Activated naive CD4-positive, alpha-beta T cell treated with anti-CD3 and anti-CD28 coated beads for 36 hours (primary cell): ENCODE results near the gene MAPKBP1. TPM values are rescaled to one million over a fixed set of nuclear protein-coding genes. Genes with fewer than 3 reads are reported as not detected.

Source experiments
- CTCF ChIA-PET: fragments of 350-600 bp; sonication (Branson Sonifier 250); formaldehyde crosslinking; loops from one replicate; lab custom pipeline; 2021; ENCODE audit warnings: antibody characterized with exemption; lab: Charles Lee
- DNase-seq: peaks from one replicate; pipeline ENCODE4 v3.0.0-alpha.2; 2020
- H3K27ac Mint-ChIP-seq: one replicate; pipeline ENCODE4 v1.8.0; 2021; ENCODE audit warnings: mild to moderate bottlenecking, mixed read lengths
- H3K27me3 Mint-ChIP-seq: one replicate; pipeline ENCODE4 v1.8.0; 2021; ENCODE audit warnings: low read depth, mixed read lengths
- H3K36me3 Mint-ChIP-seq: one replicate; pipeline ENCODE4 v1.8.0; 2021; ENCODE audit warnings: low read depth, mixed read lengths
- H3K4me1 Mint-ChIP-seq: one replicate; pipeline ENCODE4 v1.8.0; 2021; ENCODE audit warnings: low read depth, mixed read lengths
- H3K4me3 Mint-ChIP-seq: one replicate; pipeline ENCODE4 v1.8.0; 2021; ENCODE audit warnings: mild to moderate bottlenecking, moderate library complexity, mixed read lengths
- H3K9me3 Mint-ChIP-seq: one replicate; pipeline ENCODE4 v1.8.0; 2021; ENCODE audit warnings: mixed read lengths
- intact Hi-C: fragments of 100-400 bp; cut with micrococcal nuclease; formaldehyde crosslinking; loops from one replicate; pipeline ENCODE4 v1.15.1; 2023
- total RNA-seq, 2 experiments: library from RNA; stranded (reverse); gene quantifications; one replicate each; pipeline ENCODE4 v1.2.3, GENCODE V29; 2021

The MAPKBP1 gene
- total RNA-seq, 2 experiments from 2014 or later = 13.8 to 13.9 TPM

GRCh38 chr15:41773729-41774061 lies 589 bp upstream of the MAPKBP1 start:
- no peaks in the 10 kb centered on the region for H3K9me3 Mint-ChIP-seq
- intact Hi-C loops = loop anchor here (1.0 kb wide), 11 partner anchors 38 to 500 kb away; partner anchors contain the start of genes GANC, JMJD7, MGA and NUSAP1
- H3K36me3 Mint-ChIP-seq = no peaks in the 10 kb centered on the region
- peak overlapping the region; percentile 85 for H3K4me3 Mint-ChIP-seq
- peaks cover 52% of the 10 kb centered on the region for H3K4me1 Mint-ChIP-seq
- peak overlapping the region; percentile 91 for H3K27ac Mint-ChIP-seq
- DNase-seq = no peak
- H3K27me3 Mint-ChIP-seq = no peaks in the 10 kb centered on the region
- CTCF ChIA-PET = interaction anchor here (0.6 to 7.0 kb wide), 38 partner anchors 10 to 289 kb away, joined by 3 to 177 read pairs (median 4); partner anchors contain the start of genes EHD4 and MGA

GRCh38 chr15:41774882-41775417 lies 666 bp downstream of the MAPKBP1 start:
- H3K27ac Mint-ChIP-seq = peak overlapping the region; percentile 22
- no peaks in the 10 kb centered on the region for H3K36me3 Mint-ChIP-seq
- intact Hi-C loops = loop anchor here (1.0 kb wide), 11 partner anchors 36 to 498 kb away; partner anchors contain the start of genes GANC, JMJD7, MGA and NUSAP1
- no peaks in the 10 kb centered on the region for H3K9me3 Mint-ChIP-seq
- DNase-seq = peak; percentile 15
- H3K27me3 Mint-ChIP-seq = no peaks in the 10 kb centered on the region
- peak overlapping the region; percentile 85 for H3K4me3 Mint-ChIP-seq
- H3K4me1 Mint-ChIP-seq = peaks cover 63% of the 10 kb centered on the region
- CTCF ChIA-PET = interaction anchor here (1.0 to 7.0 kb wide), 12 partner anchors 9 to 198 kb away, joined by 4 to 177 read pairs (median 15); partner anchors contain the start of gene EHD4

- Mint-ChIP-seq H3K4me1 (peaks cover 70% of the 10 kb centered on the region), H3K27ac (no peak overlapping the region), H3K9me3 (no peaks in the 10 kb centered on the region), H3K4me3 (peak overlapping the region; percentile 85), H3K27me3 (no peaks in the 10 kb centered on the region), H3K36me3 (no peaks in the 10 kb centered on the region)
- CTCF ChIA-PET = interaction anchor here (0.9 to 7.0 kb wide), 5 partner anchors 8 to 56 kb away, joined by 3 to 177 read pairs (median 24); no protein-coding TSS in a partner anchor
- DNase-seq = no peak
- intact Hi-C loops = no loop called here
These were observed 1.4 kb downstream of the MAPKBP1 start for GRCh38 chr15:41775651-41776050.

GRCh38 chr15:41777421-41777973 lies 3.2 kb downstream of the MAPKBP1 start:
- Mint-ChIP-seq H3K36me3 (no peaks in the 10 kb centered on the region), H3K4me1 (peaks cover 74% of the 10 kb centered on the region), H3K27me3 (no peaks in the 10 kb centered on the region), H3K27ac (no peak overlapping the region), H3K9me3 (no peaks in the 10 kb centered on the region), H3K4me3 (no peak overlapping the region)
- no peak for DNase-seq
- intact Hi-C loops = no loop called here
- CTCF ChIA-PET = interaction anchor here (0.6 to 4.8 kb wide), 4 partner anchors 33 to 309 kb away, joined by 3 to 42 read pairs (median 4); no protein-coding TSS in a partner anchor

GRCh38 chr15:41778521-41778920 lies 4.2 kb downstream of the MAPKBP1 start:
- no peak for DNase-seq
- Mint-ChIP-seq H3K36me3 (no peaks in the 10 kb centered on the region), H3K27me3 (no peaks in the 10 kb centered on the region), H3K4me1 (peaks cover 64% of the 10 kb centered on the region), H3K4me3 (no peak overlapping the region), H3K27ac (peak overlapping the region; percentile 32), H3K9me3 (no peaks in the 10 kb centered on the region)
- CTCF ChIA-PET = interaction anchor here (2.1 to 4.8 kb wide), 2 partner anchors 32 to 126 kb away, joined by 7 to 42 read pairs; no protein-coding TSS in a partner anchor
- intact Hi-C loops = loop anchor here (2.0 kb wide), 1 partner anchor 18 kb away; no protein-coding TSS in a partner anchor

- H3K27ac Mint-ChIP-seq = no peak overlapping the region
- CTCF ChIA-PET = interaction anchor here (2.1 to 4.8 kb wide), 2 partner anchors 31 to 125 kb away, joined by 7 to 42 read pairs; no protein-coding TSS in a partner anchor
- H3K9me3 Mint-ChIP-seq = no peaks in the 10 kb centered on the region
- H3K4me1 Mint-ChIP-seq = peaks cover 60% of the 10 kb centered on the region
- H3K36me3 Mint-ChIP-seq = no peaks in the 10 kb centered on the region
- no peak overlapping the region for H3K4me3 Mint-ChIP-seq
- intact Hi-C loops = loop anchor here (2.0 kb wide), 1 partner anchor 17 kb away; no protein-coding TSS in a partner anchor
- no peaks in the 10 kb centered on the region for H3K27me3 Mint-ChIP-seq
- no peak for DNase-seq
These were observed 5.4 kb downstream of the MAPKBP1 start for GRCh38 chr15:41779662-41780157.

- Mint-ChIP-seq H3K9me3 (no peaks in the 10 kb centered on the region), H3K36me3 (no peaks in the 10 kb centered on the region), H3K27me3 (no peaks in the 10 kb centered on the region), H3K4me1 (peaks cover 55% of the 10 kb centered on the region), H3K27ac (no peak overlapping the region), H3K4me3 (no peak overlapping the region)
- CTCF ChIA-PET = interaction anchor here (1.3 to 4.8 kb wide), 3 partner anchors 11 to 125 kb away, joined by 5 to 42 read pairs (median 7); no protein-coding TSS in a partner anchor
- intact Hi-C loops = no loop called here
- DNase-seq = no peak
These were observed 6.0 kb downstream of the MAPKBP1 start for GRCh38 chr15:41780266-41780665.

- H3K4me1 Mint-ChIP-seq = peaks cover 51% of the 10 kb centered on the region
- no peak overlapping the region for H3K4me3 Mint-ChIP-seq
- no peaks in the 10 kb centered on the region for H3K36me3 Mint-ChIP-seq
- DNase-seq = no peak
- CTCF ChIA-PET = interaction anchor here (0.6 to 4.8 kb wide), 4 partner anchors 11 to 270 kb away, joined by 3 to 42 read pairs (median 4); no protein-coding TSS in a partner anchor
- intact Hi-C loops = no loop called here
- no peak overlapping the region for H3K27ac Mint-ChIP-seq
- no peaks in the 10 kb centered on the region for H3K9me3 Mint-ChIP-seq
- no peaks in the 10 kb centered on the region for H3K27me3 Mint-ChIP-seq
These were observed 6.4 kb downstream of the MAPKBP1 start for GRCh38 chr15:41780727-41781126.

- CTCF ChIA-PET = interaction anchor here (0.6 to 3.3 kb wide), 3 partner anchors 9 to 830 kb away, joined by 3 to 24 read pairs (median 18); partner anchors contain the start of genes CHAC1 and MAPKBP1
- Mint-ChIP-seq H3K36me3 (no peaks in the 10 kb centered on the region), H3K27me3 (no peaks in the 10 kb centered on the region), H3K9me3 (no peaks in the 10 kb centered on the region), H3K27ac (no peak overlapping the region), H3K4me1 (peaks cover 33% of the 10 kb centered on the region), H3K4me3 (no peak overlapping the region)
- intact Hi-C loops = no loop called here
- no peak for DNase-seq
These were observed 8.3 kb downstream of the MAPKBP1 start for GRCh38 chr15:41782371-41783282.

GRCh38 chr15:41783296-41783695 lies 9.0 kb downstream of the MAPKBP1 start:
- intact Hi-C loops = no loop called here
- Mint-ChIP-seq H3K27me3 (no peaks in the 10 kb centered on the region), H3K4me3 (no peak overlapping the region), H3K4me1 (peaks cover 27% of the 10 kb centered on the region), H3K36me3 (no peaks in the 10 kb centered on the region), H3K9me3 (no peaks in the 10 kb centered on the region), H3K27ac (no peak overlapping the region)
- DNase-seq = no peak
- CTCF ChIA-PET = interaction anchor here (3.0 to 3.3 kb wide), 2 partner anchors 9 to 27 kb away, joined by 18 to 24 read pairs; partner anchors contain the start of gene MAPKBP1

GRCh38 chr15:41788262-41788661 lies 14.0 kb downstream of the MAPKBP1 start:
- H3K27ac Mint-ChIP-seq = no peak overlapping the region
- no peaks in the 10 kb centered on the region for H3K36me3 Mint-ChIP-seq
- H3K27me3 Mint-ChIP-seq = no peaks in the 10 kb centered on the region
- H3K4me1 Mint-ChIP-seq = peaks cover 32% of the 10 kb centered on the region
- CTCF ChIA-PET = interaction anchor here (0.9 to 6.4 kb wide), 3 partner anchors 12 to 24 kb away, joined by 3 to 32 read pairs (median 4); partner anchors contain the start of gene MAPKBP1
- H3K9me3 Mint-ChIP-seq = no peaks in the 10 kb centered on the region
- intact Hi-C loops = no loop called here
- no peak for DNase-seq
- H3K4me3 Mint-ChIP-seq = no peak overlapping the region
